ENCODE data around the gene NPHP4.

- no peak for TF ChIP-seq POLR2AphosphoS5 (IDR thresholded peaks at IDR 0.05)
- no peak for TF ChIP-seq CTCF (IDR thresholded peaks at IDR 0.05)
- no peak for TF ChIP-seq POLR2A (IDR thresholded peaks at IDR 0.05)
These were observed 42.5 kb downstream of the NPHP4 start for GRCh38 chr1:5949761-5950100.

Data from transverse colon (tissue), 4 donors.